IMR-90 (cell line): ENCODE data around the gene NMT1.

Source experiments
- CTCF ChIP-seq: conservative IDR thresholded peaks from 2 replicates; pipeline ENCODE4 v1.5.1; 2012; ENCODE audit warnings: mild to moderate bottlenecking, low read depth, low read length, improper control_type of control experiment
- ELK1 ChIP-seq: fragments of 150-350 bp; IDR thresholded peaks from 2 replicates; pipeline ENCODE4 v1.6.1; 2016; ENCODE audit warnings: low read depth, mild to moderate bottlenecking, low read length, moderate library complexity, borderline replicate concordance
- POLR2A ChIP-seq: IDR thresholded peaks from 2 replicates; pipeline ENCODE4 v1.6.1; 2012; ENCODE audit warnings: mild to moderate bottlenecking, low read depth, low read length
- RAD21 ChIP-seq: IDR thresholded peaks from 2 replicates; pipeline ENCODE4 v1.6.1; 2012; ENCODE audit warnings: low read length, improper control_type of control experiment
- RCOR1 ChIP-seq: IDR thresholded peaks from 2 replicates; pipeline ENCODE4 v1.6.1; 2012; ENCODE audit warnings: mild to moderate bottlenecking, low read length, improper control_type of control experiment; ENCODE audit not compliant: insufficient replicate concordance
- RFX5 ChIP-seq: IDR thresholded peaks from 2 replicates; pipeline ENCODE4 v1.8.0; 2012; ENCODE audit warnings: low read depth, mild to moderate bottlenecking, low read length, moderate library complexity

- no peak for TF ChIP-seq RCOR1
- no peak for TF ChIP-seq CTCF
- no peak for TF ChIP-seq ELK1
- no peak for TF ChIP-seq POLR2A
- TF ChIP-seq RFX5, result no peak
- no peak for TF ChIP-seq RAD21
Measured at GRCh38 chr17:45125509-45125908, 64.4 kb downstream of the NMT1 start.
